ENCODE results near the gene PRPS1L1. TPM values are rescaled to one million over a fixed set of nuclear protein-coding genes. Genes with fewer than 3 reads are reported as not detected.

PRPS1L1 gene
- polyA plus RNA-seq, 1 of the 3 experiments (the other 2 are of a cell fraction) = not detected

GRCh38 chr7:17996040-17996439 is 31.6 kb downstream of the PRPS1L1 start:
- Histone ChIP-seq H3K27ac (ENCODE audit: low read depth in 2 of 2, low read length in 1 of 2) (no peak overlapping the region), H4K20me1 (ENCODE audit: insufficient read depth) (no peaks in the 10 kb centered on the region), H3K79me2 (ENCODE audit: insufficient read depth) (no peaks in the 10 kb centered on the region), H3K9me2 (no peaks in the 10 kb centered on the region), H2AFZ (ENCODE audit: low read depth) (no peak overlapping the region), H3K4me1 (ENCODE audit: control insufficient read depth in 1 of 2, insufficient read depth in 2 of 2, low read depth in 1 of 2, low read length in 1 of 2) (no peaks in the 10 kb centered on the region), H3K36me3 (replicated peaks in 1 of 2; ENCODE audit: control insufficient read depth in 1 of 2, insufficient read depth in 2 of 2, low read length in 1 of 2) (no peaks in the 10 kb centered on the region), H3K9ac (no peak overlapping the region), H3K4me3 (ENCODE audit: low read depth in 2 of 2, low read length in 1 of 2) (no peak overlapping the region), H3K27me3 (ENCODE audit: insufficient read depth) (peaks cover 9% of the 10 kb centered on the region; the same call in 1 of the 2 replicates), H3K9me3 (peaks cover 4% of the 10 kb centered on the region; the same call in 1 of the 2 replicates), H3F3A (replicated peaks; ENCODE audit: insufficient read depth) (no peaks in the 10 kb centered on the region), H3K4me2 (no peak overlapping the region)
- ChIA-PET POLR2A (no interaction called here), CTCF (interaction anchor here (1.2 kb wide), 1 partner anchor 226 kb away, joined by 3 read pairs; no protein-coding TSS in a partner anchor)
- WGBS (ENCODE audit: low lambda C conversion rate) = 8% methylated on average over 2 of the region's 2 CpGs
- no peak for TF ChIP-seq GATA2 (CRISPR knock-in tag; IDR thresholded peaks at IDR 0.05)
- TF ChIP-seq NFIC (IDR thresholded peaks at IDR 0.05; ENCODE audit: borderline replicate concordance) = no peak
- TF ChIP-seq, protein P1, sequence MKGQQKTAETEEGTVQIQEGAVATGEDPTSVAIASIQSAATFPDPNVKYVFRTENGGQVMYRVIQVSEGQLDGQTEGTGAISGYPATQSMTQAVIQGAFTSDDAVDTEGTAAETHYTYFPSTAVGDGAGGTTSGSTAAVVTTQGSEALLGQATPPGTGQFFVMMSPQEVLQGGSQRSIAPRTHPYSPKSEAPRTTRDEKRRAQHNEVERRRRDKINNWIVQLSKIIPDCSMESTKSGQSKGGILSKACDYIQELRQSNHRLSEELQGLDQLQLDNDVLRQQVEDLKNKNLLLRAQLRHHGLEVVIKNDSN (IDR thresholded peaks at IDR 0.05; ENCODE audit: borderline replicate concordance, low read depth) = no peak
- TF ChIP-seq SMC3 (IDR thresholded peaks at IDR 0.05; ENCODE audit: low read depth, low read length) = no peak
- TF ChIP-seq FOXJ3 (CRISPR knock-in tag; IDR thresholded peaks at IDR 0.05) = no peak
- no peak for TF ChIP-seq IRF3 (IDR thresholded peaks at IDR 0.05; ENCODE audit: low read depth, low read length)
- TF ChIP-seq TCF12 (IDR thresholded peaks at IDR 0.05) = no peak
- TF ChIP-seq POLR2AphosphoS5 (IDR thresholded peaks at IDR 0.05; ENCODE audit: low read depth, low read length) = no peak
- TF ChIP-seq, protein P2, sequence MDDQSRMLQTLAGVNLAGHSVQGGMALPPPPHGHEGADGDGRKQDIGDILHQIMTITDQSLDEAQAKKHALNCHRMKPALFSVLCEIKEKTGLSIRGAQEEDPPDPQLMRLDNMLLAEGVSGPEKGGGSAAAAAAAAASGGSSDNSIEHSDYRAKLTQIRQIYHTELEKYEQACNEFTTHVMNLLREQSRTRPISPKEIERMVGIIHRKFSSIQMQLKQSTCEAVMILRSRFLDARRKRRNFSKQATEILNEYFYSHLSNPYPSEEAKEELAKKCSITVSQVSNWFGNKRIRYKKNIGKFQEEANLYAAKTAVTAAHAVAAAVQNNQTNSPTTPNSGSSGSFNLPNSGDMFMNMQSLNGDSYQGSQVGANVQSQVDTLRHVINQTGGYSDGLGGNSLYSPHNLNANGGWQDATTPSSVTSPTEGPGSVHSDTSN (IDR thresholded peaks at IDR 0.05) = no peak
- no peak for TF ChIP-seq RXRA (IDR thresholded peaks at IDR 0.05; ENCODE audit: borderline replicate concordance, low read depth)
- no peak for TF ChIP-seq ELF1 (IDR thresholded peaks at IDR 0.05)
- no peak for DNase-seq

GRCh38 chr7:17994079-17994850 is 33.4 kb downstream of the PRPS1L1 start:
- no peak for TF ChIP-seq TAF1 (IDR thresholded peaks at IDR 0.05; ENCODE audit: borderline replicate concordance, low read depth, low read length)
- TF ChIP-seq SIN3A (IDR thresholded peaks at IDR 0.05; ENCODE audit: borderline replicate concordance, low read depth, low read length) = no peak
- TF ChIP-seq MAX (IDR thresholded peaks at IDR 0.05; ENCODE audit: low read depth) = no peak
- TF ChIP-seq, protein P1 (IDR thresholded peaks at IDR 0.05; ENCODE audit: borderline replicate concordance, low read depth) = no peak
- TF ChIP-seq, protein P3, sequence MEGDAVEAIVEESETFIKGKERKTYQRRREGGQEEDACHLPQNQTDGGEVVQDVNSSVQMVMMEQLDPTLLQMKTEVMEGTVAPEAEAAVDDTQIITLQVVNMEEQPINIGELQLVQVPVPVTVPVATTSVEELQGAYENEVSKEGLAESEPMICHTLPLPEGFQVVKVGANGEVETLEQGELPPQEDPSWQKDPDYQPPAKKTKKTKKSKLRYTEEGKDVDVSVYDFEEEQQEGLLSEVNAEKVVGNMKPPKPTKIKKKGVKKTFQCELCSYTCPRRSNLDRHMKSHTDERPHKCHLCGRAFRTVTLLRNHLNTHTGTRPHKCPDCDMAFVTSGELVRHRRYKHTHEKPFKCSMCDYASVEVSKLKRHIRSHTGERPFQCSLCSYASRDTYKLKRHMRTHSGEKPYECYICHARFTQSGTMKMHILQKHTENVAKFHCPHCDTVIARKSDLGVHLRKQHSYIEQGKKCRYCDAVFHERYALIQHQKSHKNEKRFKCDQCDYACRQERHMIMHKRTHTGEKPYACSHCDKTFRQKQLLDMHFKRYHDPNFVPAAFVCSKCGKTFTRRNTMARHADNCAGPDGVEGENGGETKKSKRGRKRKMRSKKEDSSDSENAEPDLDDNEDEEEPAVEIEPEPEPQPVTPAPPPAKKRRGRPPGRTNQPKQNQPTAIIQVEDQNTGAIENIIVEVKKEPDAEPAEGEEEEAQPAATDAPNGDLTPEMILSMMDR (IDR thresholded peaks at IDR 0.05) = no peak
- no peak for TF ChIP-seq ELF1 (IDR thresholded peaks at IDR 0.05)
- TF ChIP-seq MXI1 (IDR thresholded peaks at IDR 0.05; ENCODE audit: low read depth, low read length) = no peak
- TF ChIP-seq FOSL2 (IDR thresholded peaks at IDR 0.05; ENCODE audit: borderline replicate concordance, low read depth) = no peak
- Histone ChIP-seq H3K9ac (no peak overlapping the region), H3K4me2 (no peak overlapping the region), H3K27ac (ENCODE audit: low read depth in 2 of 2, low read length in 1 of 2) (no peak overlapping the region), H3K27me3 (ENCODE audit: insufficient read depth) (peaks cover 8% of the 10 kb centered on the region; the same call in 1 of the 2 replicates), H3K79me2 (ENCODE audit: insufficient read depth) (no peaks in the 10 kb centered on the region), H3F3A (replicated peaks; ENCODE audit: insufficient read depth) (no peaks in the 10 kb centered on the region), H3K9me3 (peaks cover 4% of the 10 kb centered on the region; the same call in 1 of the 2 replicates), H4K20me1 (ENCODE audit: insufficient read depth) (no peaks in the 10 kb centered on the region), H2AFZ (ENCODE audit: low read depth) (no peak overlapping the region), H3K36me3 (replicated peaks in 1 of 2; ENCODE audit: control insufficient read depth in 1 of 2, insufficient read depth in 2 of 2, low read length in 1 of 2) (no peaks in the 10 kb centered on the region), H3K9me2 (no peaks in the 10 kb centered on the region), H3K4me3 (ENCODE audit: low read depth in 2 of 2, low read length in 1 of 2) (no peak overlapping the region), H3K4me1 (ENCODE audit: control insufficient read depth in 1 of 2, insufficient read depth in 2 of 2, low read depth in 1 of 2, low read length in 1 of 2) (no peaks in the 10 kb centered on the region)
- CTCF ChIA-PET = interaction anchor here (0.7 to 1.6 kb wide), 4 partner anchors 16 to 287 kb away, joined by 3 read pairs; no protein-coding TSS in a partner anchor
- WGBS (ENCODE audit: low lambda C conversion rate) = 25% methylated on average over 5 of the region's 5 CpGs
- DNase-seq = no peak
- POLR2A ChIA-PET = no interaction called here
